Peyer's patch (tissue), 4 donors: ENCODE data around the gene KCNE4.

ENCODE experiments used
- CTCF ChIP-seq, 6 experiments: fragments of 450-650 bp in 4 of 6; fragments of 200-600 bp in 2 of 6; sonication (generic) in 1 of 6; IDR thresholded peaks; one replicate each; pipeline ENCODE4 v1.5.1; 2017 to 2019; ENCODE audit warnings: antibody characterized with exemption in 6 of 6, mild to moderate bottlenecking in 3 of 6, moderate library complexity in 1 of 6
- POLR2A ChIP-seq, 2 donors: fragments of 450-650 bp; IDR thresholded peaks; one replicate each; pipeline ENCODE4 v1.5.1; 2017; ENCODE audit warnings: antibody characterized with exemption in 2 of 2, mild to moderate bottlenecking in 2 of 2, moderate library complexity in 2 of 2

GRCh38 chr2:223036790-223037444, 15.1 kb upstream of the KCNE4 start:
- TF ChIP-seq POLR2A (IDR thresholded peaks at IDR 0.05) (no peak), CTCF (IDR thresholded peaks at IDR 0.05) (no peak)
